Memory B cell (primary cell): Measurements from ENCODE around the gene TBC1D17.
"Not testable (repeated sequence)": the region's sequence is repeated elsewhere in the genome, so short reads cannot be mapped to it uniquely, and the experiment has no call there.

Experiments used
- ATAC-seq: fragments of 150-1000 bp; cut with Tn5 transposase; 2 replicates; pipeline ENCODE4 v1.10.0; 2021; ENCODE audit warnings: low read depth, mild to moderate bottlenecking, moderate library complexity
- DNase-seq, 2 donors: peaks; one replicate each; pipeline ENCODE4 v3.0.0; 2022; ENCODE audit warnings: low spot score in 2 of 2
- H3K27ac Mint-ChIP-seq: one replicate; pipeline ENCODE4 v1.8.0; 2022; ENCODE audit warnings: mild to moderate bottlenecking, moderate library complexity, mixed read lengths
- H3K27me3 Mint-ChIP-seq: one replicate; pipeline ENCODE4 v1.8.0; 2022; ENCODE audit warnings: mixed read lengths
- H3K36me3 Mint-ChIP-seq: one replicate; pipeline ENCODE4 v1.8.0; 2022; ENCODE audit warnings: mild to moderate bottlenecking, mixed read lengths
- H3K4me1 Mint-ChIP-seq: one replicate; pipeline ENCODE4 v1.8.0; 2022; ENCODE audit warnings: mixed read lengths
- H3K4me3 Mint-ChIP-seq: one replicate; pipeline ENCODE4 v1.8.0; 2022; ENCODE audit warnings: mild to moderate bottlenecking, moderate library complexity, mixed read lengths
- H3K9me3 Mint-ChIP-seq: one replicate; pipeline ENCODE4 v1.8.0; 2022; ENCODE audit warnings: mixed read lengths

The TBC1D17 gene

DNA sequence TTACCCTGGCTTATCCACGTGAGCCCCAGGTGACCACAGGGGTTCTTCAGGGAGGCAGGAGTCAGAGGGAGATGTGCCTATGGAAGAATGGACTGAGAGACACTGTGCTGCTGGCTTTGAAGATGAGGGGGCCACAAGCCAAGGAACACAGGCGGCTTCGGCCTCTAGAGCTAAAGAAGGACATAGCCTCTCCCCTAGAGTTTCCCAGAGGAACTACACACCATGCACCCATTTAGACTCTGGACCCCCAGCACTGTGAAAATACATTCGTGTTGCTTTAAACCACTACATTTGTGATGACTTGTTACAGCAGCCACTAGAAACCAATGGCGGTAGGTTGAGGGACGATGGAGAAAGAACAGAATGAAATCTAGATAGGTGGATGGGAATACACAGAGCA lies 37.8 kb downstream of the TBC1D17 start:
- ATAC-seq (no peak), DNase-seq (no peak)
- Mint-ChIP-seq H3K4me1 (peaks cover 31% of the 10 kb centered on the region), H3K36me3 (peaks cover 17% of the 10 kb centered on the region), H3K9me3 (no peaks in the 10 kb centered on the region), H3K27ac (peak overlapping the region; percentile 22), H3K4me3 (no peak overlapping the region), H3K27me3 (no peaks in the 10 kb centered on the region)

DNA sequence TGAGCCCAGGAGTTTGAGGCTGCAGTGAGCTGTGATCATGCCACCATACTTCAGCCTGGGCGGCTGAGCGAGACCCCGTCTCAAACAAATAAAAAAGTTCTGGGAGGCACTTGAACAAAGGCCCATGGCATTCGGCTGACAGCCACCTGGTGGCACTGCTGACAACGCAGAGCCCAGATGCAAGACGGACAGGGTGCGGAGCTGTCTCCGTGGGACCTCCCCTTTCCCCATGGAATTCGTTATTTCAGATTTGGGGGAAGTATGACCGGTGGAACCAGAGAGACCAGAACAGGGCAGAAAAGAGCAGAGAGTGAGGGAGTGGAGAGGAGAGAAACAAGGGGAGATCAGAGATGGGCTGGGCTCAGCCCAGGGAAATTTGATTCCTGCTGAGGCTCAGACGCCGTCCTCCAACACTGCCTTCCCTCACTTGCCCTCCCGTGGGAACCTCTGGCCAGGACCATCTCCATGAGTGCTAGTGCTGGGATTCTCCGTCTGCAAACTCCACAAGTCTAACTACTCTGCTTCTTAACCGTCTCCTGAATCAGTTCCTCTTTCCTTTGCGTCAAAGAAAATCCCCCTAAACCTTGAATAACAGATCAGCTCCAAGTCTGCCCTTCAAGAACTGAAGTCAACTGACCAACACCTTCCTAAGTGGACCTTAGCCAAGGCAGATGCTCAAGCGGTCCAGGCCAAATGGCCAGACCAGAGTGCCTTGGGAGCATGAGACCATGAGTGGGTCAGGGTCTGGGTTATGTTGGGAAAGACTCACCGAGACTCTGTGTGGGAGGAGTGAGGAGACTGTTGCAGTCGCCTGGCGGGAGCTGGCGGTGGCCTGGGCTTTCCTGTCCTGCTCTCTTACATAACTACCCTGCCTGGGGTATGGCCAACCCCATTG lies 39.6 kb downstream of the TBC1D17 start:
- H3K27me3 Mint-ChIP-seq: no peaks in the 10 kb centered on the region
- peaks cover 21% of the 10 kb centered on the region for H3K36me3 Mint-ChIP-seq
- ATAC-seq (peak; percentile 73), DNase-seq (no peak)
- H3K27ac Mint-ChIP-seq: peak overlapping the region; percentile 88
- peak overlapping the region; percentile 73 for H3K4me3 Mint-ChIP-seq
- H3K4me1 Mint-ChIP-seq: peaks cover 29% of the 10 kb centered on the region
- H3K9me3 Mint-ChIP-seq: no peaks in the 10 kb centered on the region

DNA sequence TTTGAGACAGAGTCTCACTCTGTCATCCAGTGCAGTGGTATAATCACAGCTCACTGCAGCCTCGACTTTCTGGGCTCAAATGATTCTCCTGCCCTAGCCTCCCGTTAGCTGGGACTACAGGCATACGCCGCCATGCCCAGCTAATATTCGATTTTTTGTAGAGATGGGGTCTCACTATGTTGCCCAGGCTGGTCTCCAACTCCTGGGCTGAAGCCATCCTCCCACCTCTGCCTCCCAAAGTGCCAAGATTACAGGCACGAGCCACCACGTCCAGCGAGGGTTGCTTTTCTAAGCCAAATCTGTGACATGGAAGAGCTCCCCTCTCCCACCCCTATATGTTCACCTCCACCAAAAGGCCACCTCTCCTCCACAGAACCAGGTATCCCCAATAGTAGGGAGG lies 40.6 kb downstream of the TBC1D17 start:
- Mint-ChIP-seq H3K9me3 (no peaks in the 10 kb centered on the region), H3K4me1 (peaks cover 25% of the 10 kb centered on the region), H3K36me3 (peaks cover 21% of the 10 kb centered on the region), H3K27me3 (no peaks in the 10 kb centered on the region), H3K4me3 (no peak overlapping the region), H3K27ac (peak overlapping the region; percentile 88)
- no peak for DNase-seq
- ATAC-seq: no peak

DNA sequence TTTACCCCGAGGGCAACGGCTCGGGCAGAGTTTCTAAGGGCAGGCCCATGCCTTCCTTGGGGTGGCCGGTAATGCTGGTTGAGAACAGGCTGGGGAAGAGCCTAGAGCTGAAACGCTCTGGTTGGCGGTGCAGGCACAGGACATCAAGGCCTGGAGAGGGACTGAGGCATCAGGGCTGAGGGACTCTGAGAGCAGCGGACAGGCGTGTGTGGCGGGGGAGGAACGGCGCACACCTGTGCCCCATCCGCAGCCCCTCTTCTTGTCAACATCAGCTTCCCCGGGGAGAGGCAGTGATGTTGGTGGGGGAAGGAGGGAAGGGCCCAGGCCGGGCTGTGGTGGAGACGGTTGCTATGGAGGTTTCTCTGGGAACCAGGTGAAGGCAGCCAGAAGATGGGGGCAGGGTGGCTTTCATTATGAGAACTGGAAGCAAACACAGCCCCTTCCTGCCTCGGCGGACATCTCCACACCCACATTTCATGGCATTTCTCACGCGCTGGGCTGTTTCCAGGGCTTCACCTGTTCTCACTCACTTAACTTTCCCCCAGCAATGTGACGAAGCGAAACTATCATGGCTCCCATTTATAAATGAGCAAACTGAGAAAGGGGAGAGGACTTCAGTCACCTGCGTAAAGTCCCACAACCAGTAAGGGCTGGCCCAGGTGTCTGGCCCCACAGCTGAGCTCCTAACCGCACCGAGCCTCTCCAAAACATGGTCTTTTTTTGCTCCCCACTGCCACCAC lies 43.3 kb downstream of the TBC1D17 start:
- no peak overlapping the region for H3K4me3 Mint-ChIP-seq
- peak overlapping the region; percentile 85 for H3K27ac Mint-ChIP-seq
- H3K27me3 Mint-ChIP-seq: no peaks in the 10 kb centered on the region
- peaks cover 20% of the 10 kb centered on the region for H3K36me3 Mint-ChIP-seq
- H3K9me3 Mint-ChIP-seq: no peaks in the 10 kb centered on the region
- peak; percentile 37 for ATAC-seq
- DNase-seq: no peak
- peaks cover 32% of the 10 kb centered on the region for H3K4me1 Mint-ChIP-seq

DNA sequence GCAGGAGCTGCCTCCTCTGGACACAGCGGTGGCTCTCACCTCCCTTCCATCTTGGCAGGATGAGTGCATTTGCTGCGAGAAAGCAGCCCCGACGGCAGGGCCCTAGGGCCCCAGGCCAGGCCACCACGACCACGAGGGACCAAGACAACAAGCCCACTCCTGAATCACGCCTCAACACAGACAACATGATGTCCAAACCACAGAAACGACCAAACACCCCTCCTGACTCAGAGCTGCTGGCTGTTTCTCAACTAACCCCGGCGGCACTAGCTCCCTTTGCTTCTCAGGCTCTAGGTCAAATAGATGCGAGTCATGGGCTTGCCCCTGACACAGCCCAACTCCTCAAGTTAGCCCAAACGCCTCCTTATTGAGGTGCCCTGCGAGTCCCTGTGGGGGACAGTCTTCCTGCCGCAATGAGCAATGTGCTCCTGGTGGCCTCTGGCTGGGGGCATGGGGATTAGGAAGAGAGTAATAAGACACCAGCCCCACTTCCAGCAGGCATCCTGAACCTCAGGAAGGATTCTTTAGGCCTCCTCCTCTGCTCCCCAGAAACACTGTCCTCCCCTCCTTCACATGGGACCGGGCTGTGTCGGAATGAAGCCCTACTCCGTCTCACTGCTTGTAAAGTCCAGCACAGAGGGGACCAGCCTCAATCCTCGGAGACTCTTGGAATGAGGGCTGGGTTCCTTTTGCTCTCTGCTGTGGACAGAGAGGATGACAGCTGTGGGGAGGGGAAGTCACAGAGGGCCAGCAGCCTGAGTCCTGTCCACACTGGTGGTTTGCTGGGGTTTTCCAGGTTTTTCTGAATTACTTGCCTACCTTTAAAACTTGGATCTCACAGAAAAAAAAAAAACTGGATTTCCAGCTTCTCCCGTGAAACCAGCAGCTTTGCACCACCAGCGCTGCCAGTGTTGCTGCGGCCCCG lies 44.6 kb downstream of the TBC1D17 start:
- Mint-ChIP-seq H3K4me3 (no peak overlapping the region), H3K27me3 (no peaks in the 10 kb centered on the region), H3K27ac (peak overlapping the region; percentile 85), H3K9me3 (no peaks in the 10 kb centered on the region), H3K4me1 (peaks cover 30% of the 10 kb centered on the region), H3K36me3 (peaks cover 17% of the 10 kb centered on the region)
- no peak for ATAC-seq
- DNase-seq: no peak

DNA sequence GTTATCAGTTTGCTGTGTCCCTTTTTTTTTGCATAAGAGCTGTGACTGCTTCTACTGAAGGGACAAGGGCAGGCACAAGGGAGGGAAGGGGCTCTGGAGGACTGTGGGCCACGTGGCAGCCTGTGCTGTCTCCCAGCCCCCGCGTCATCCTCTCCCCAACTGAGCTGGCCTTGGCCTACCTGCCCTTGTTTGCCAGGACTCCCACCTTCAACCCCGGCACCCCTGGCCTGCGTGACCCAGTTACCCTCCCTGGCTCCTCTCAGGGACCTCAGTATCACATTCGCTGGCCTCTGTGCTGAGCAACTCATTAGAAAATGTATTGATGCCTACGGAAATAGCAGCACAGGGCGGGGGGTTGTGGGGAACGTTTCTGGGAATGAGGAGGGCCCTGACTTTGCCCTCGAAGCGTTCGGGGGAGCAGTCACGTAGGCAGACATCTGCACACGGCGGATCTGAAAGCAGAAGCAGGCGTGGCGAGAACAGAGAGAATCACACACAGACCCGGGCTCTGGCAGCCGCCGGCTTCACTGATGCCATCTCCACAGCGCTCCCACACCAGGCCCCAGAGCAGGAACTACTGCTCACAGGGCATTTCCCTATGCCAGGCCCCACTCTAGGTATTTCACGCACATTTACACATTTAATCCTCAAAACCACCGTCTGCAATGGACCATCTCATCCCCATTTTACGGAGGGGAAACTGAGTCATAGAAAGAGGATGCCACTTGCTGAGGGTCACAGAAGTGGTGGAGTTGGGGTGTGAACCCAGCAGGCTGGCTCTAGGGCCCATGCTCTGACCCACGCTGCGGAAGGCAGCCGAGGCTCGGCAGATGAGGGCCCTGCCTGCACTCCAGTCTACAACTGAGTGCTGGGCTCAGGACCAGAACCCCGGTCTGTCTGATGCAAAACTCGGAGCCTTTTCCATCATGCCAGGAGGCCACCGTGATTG lies 45.8 kb downstream of the TBC1D17 start:
- ATAC-seq (peak; percentile 75), DNase-seq (peak in 1 of 2 donors; percentile 20)
- no peaks in the 10 kb centered on the region for H3K27me3 Mint-ChIP-seq
- peaks cover 34% of the 10 kb centered on the region for H3K4me1 Mint-ChIP-seq
- peaks cover 15% of the 10 kb centered on the region for H3K36me3 Mint-ChIP-seq
- peak overlapping the region; percentile 79 for H3K27ac Mint-ChIP-seq
- H3K9me3 Mint-ChIP-seq: no peaks in the 10 kb centered on the region
- peak overlapping the region; percentile 46 for H3K4me3 Mint-ChIP-seq

DNA sequence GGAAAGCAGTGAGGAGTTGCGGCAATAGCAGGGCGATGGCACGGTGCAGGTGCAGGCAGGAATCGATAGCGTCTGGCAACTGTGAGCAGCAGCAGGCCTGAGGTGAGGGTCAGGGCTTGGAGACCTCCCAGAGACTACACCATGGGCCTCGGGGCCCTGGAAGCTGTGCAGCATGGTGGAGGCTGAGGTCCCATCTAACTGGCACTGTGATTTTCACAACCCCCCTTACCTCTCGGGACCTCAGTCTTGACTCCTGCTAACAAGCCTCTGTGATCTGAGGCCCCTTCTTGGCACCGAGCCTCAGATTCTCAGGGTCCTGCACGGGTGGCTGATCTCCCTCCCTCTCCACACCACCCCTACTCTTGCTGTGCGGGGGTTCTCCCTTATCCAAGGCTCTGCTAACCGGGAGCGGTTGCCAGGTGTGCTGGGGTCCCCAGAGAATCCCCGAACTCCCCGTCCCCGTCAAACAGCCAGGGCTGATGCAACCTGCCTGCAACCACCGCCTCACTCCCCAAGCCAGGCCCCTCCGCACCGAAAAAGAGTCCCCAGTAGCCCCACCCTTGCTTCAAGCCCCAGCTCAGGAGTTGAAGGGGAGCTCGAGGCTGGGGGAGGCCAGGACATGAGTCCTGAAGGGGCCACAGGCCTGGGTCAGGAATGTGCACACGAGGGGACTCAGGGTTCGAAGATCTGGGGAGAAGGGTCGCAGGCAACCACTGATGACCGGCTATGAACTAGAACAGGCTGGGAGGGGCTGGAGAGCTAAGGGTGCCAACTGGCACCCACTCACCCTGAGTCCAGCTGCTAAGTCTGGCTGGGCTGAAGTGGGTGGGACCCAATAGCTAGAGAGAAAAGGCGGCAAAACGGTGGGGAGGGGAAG lies 46.7 kb downstream of the TBC1D17 start:
- H3K27ac Mint-ChIP-seq: peak overlapping the region; percentile 79
- H3K27me3 Mint-ChIP-seq: no peaks in the 10 kb centered on the region
- peaks cover 16% of the 10 kb centered on the region for H3K36me3 Mint-ChIP-seq
- DNase-seq (no peak), ATAC-seq (no peak)
- H3K4me3 Mint-ChIP-seq: peak overlapping the region; percentile 46
- peaks cover 36% of the 10 kb centered on the region for H3K4me1 Mint-ChIP-seq
- H3K9me3 Mint-ChIP-seq: no peaks in the 10 kb centered on the region

DNA sequence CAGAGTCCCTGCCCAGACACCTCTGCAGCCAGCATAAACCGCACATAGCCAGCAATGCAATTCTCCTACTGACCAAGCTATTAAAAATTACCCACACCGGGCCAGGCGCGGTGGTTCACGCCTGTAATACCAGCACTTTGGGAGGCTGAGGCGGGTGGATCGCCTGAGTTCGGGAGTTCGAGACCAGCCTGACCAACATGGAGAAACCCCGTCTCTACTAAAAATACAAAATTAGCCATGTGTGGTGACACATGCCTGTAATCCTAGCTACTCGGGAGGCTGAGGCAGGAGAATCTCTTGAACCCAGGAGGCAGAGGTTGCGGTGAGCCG lies 47.3 kb downstream of the TBC1D17 start:
- H3K27me3 Mint-ChIP-seq, H3K4me3 Mint-ChIP-seq: not testable (repeated sequence)

DNA sequence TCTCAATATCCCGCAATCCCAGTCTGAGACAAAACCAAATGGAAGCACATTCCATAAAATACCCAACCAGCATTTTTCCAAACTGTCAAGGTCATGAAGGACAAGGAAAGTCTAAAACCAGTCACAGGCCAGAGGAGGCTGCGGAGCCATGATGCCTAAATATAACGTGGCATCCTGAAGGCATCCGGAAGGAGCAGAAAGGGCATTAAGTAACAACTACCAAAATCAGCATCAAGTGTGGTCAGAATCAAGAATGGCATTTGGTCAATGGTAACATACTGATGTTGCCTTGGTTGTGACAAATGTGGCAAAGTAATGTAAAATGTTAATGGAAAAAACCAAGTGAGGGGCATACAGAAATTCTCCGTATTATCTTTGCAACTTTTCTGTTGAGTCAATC lies 48.0 kb downstream of the TBC1D17 start:
- no peak overlapping the region for H3K27ac Mint-ChIP-seq
- no peaks in the 10 kb centered on the region for H3K27me3 Mint-ChIP-seq
- peaks cover 4% of the 10 kb centered on the region for H3K9me3 Mint-ChIP-seq
- H3K4me1 Mint-ChIP-seq: peaks cover 43% of the 10 kb centered on the region
- no peak overlapping the region for H3K4me3 Mint-ChIP-seq
- ATAC-seq (no peak), DNase-seq (no peak)
- H3K36me3 Mint-ChIP-seq: peaks cover 17% of the 10 kb centered on the region

More for the DNA sequence above, 47.3 kb downstream of the TBC1D17 start:
- Mint-ChIP-seq H3K36me3 (peaks cover 14% of the 10 kb centered on the region), H3K4me1 (peaks cover 38% of the 10 kb centered on the region)
- ATAC-seq, H3K27ac Mint-ChIP-seq, DNase-seq, H3K9me3 Mint-ChIP-seq: not testable (repeated sequence)

DNA sequence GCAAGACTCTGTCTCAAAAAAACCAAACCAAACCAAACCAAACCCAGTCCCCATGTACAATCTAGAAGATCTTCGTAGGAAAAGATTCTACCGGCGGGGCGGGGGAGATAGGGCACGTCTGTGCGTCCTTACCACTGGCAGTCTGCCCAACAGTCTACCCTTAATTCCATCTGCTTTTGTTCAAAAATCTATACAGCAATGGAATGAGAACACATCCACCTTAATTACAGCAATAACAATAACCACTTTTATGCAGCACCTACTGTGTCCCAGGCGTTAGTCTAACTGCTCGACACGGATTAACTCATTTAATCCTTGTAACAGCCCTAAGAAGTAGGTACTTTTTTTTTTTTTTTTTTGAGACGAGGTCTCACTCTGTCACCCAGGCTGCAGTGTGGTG lies 49.0 kb downstream of the TBC1D17 start:
- no peak overlapping the region for H3K4me3 Mint-ChIP-seq
- peaks cover 6% of the 10 kb centered on the region for H3K9me3 Mint-ChIP-seq
- peaks cover 15% of the 10 kb centered on the region for H3K36me3 Mint-ChIP-seq
- DNase-seq (no peak), ATAC-seq (no peak)
- no peak overlapping the region for H3K27ac Mint-ChIP-seq
- H3K4me1 Mint-ChIP-seq: peaks cover 46% of the 10 kb centered on the region
- no peaks in the 10 kb centered on the region for H3K27me3 Mint-ChIP-seq

DNA sequence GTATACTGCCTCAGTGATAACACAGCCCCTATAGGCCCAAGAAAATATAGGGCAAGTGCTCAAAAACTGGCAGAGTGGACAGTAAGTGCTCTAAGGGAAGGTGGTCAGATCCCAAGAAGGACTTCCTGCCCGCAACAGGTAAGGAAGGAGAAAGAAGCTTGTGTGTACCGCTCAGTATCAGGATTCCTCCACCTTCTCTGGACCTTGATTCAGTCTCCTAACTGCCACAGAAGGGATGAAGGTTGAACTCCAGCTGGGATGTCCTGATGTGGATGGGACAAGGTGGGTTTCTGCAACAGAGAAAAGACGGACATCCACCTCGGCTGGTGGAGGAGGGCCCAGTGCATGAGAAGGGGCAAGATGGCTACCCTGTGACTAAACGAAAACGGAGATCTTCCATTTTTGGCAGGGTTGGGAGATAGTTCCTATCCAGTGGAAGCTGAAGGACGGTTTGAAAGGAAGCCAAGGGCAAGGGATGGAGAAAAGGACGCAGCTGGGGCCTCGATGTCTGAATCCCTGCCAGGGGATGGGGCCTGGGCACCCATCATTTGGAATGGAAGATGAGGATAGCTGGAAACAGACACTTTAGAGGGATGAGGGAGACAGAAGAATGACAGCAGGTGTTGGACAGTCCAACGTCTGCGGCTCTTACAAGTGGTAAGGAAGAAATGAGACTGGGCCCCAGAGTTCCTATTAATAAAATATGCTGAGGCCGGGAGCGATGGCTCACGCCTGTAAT lies 50.2 kb downstream of the TBC1D17 start:
- no peak for DNase-seq
- ATAC-seq: no peak
- H3K4me1 Mint-ChIP-seq: peaks cover 42% of the 10 kb centered on the region
- no peaks in the 10 kb centered on the region for H3K27me3 Mint-ChIP-seq
- H3K36me3 Mint-ChIP-seq: peaks cover 18% of the 10 kb centered on the region
- H3K4me3 Mint-ChIP-seq: peak overlapping the region; percentile 100
- H3K9me3 Mint-ChIP-seq: peaks cover 6% of the 10 kb centered on the region
- peak overlapping the region; percentile 99 for H3K27ac Mint-ChIP-seq
